SU-DHL-6 (cell line): ENCODE measurements around the gene YKT6.

Experiments
- CTCF ChIP-seq: fragments of 200-600 bp; sonication (generic); IDR thresholded peaks from one replicate; pipeline ENCODE4 v1.5.1; 2017; ENCODE audit warnings: antibody characterized with exemption, mild to moderate bottlenecking, low read length, moderate library complexity; ENCODE audit not compliant: insufficient read depth, poor library complexity, severe bottlenecking
- EZH2phosphoT487 ChIP-seq: fragments of 200-600 bp; sonication (generic), shearing (Covaris generic); conservative IDR thresholded peaks from 2 replicates; pipeline ENCODE4 v1.6.1; 2018; ENCODE audit warnings: mild to moderate bottlenecking, antibody characterized with exemption, low read length, moderate library complexity, mixed read lengths

GRCh38 chr7:44262031-44262430, 61.3 kb downstream of the YKT6 start:
- TF ChIP-seq CTCF: no peak
- TF ChIP-seq EZH2phosphoT487: no peak
